ENCODE measurements around the gene PPM1N.

DNA sequence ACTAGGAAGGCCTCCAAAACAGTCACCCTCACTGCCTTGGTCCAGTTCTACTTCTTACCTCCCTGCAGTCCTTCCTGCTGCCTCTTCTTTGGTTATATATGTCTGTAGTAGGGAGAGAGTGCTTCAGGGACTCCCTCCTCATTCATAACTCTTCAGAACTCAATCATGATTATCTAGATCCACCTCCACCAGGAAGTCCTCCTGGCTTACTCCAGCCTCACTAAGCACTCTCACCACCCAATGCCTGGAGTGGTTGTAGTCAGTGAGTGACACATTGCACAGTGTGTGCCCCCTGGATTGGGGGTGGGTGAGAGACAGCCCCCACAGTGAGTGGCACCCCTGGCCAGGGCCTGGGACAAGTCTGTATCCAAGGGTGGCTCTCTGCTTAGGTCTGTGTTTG, 40.5 kb upstream of the PPM1N start:
- TF ChIP-seq CEBPB (IDR thresholded peaks at IDR 0.05; ENCODE audit: borderline replicate concordance, low read depth, low read length) (no peak), MXI1 (IDR thresholded peaks at IDR 0.05; ENCODE audit: borderline replicate concordance, low read depth, low read length) (no peak), ZNF274 (CRISPR knock-in tag; IDR thresholded peaks at IDR 0.05) (no peak), MEF2D (CRISPR knock-in tag; IDR thresholded peaks at IDR 0.05) (no peak), POLR2A (IDR thresholded peaks at IDR 0.05; ENCODE audit: insufficient read depth in 1 of 2, low read depth in 2 of 2, low read length in 2 of 2) (no peak), ZNF768 (CRISPR knock-in tag; IDR thresholded peaks at IDR 0.05) (no peak), ZNF20 (CRISPR knock-in tag; IDR thresholded peaks at IDR 0.05) (no peak), KDM5A (IDR thresholded peaks at IDR 0.05; ENCODE audit: borderline replicate concordance, low read length) (no peak)
- TF ChIP-seq, protein P1, sequence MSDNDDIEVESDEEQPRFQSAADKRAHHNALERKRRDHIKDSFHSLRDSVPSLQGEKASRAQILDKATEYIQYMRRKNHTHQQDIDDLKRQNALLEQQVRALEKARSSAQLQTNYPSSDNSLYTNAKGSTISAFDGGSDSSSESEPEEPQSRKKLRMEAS (IDR thresholded peaks at IDR 0.05): no peak
